ENCODE data around the gene SF1. TPM values are rescaled to one million over a fixed set of nuclear protein-coding genes. Genes with fewer than 3 reads are reported as not detected.
A peak's percentile ranks its signal among the peaks of the same experiment; 100 is the strongest.

The SF1 gene
- total RNA-seq, 2 experiments from 2014 or later: 1,632 to 1,657 TPM

DNA sequence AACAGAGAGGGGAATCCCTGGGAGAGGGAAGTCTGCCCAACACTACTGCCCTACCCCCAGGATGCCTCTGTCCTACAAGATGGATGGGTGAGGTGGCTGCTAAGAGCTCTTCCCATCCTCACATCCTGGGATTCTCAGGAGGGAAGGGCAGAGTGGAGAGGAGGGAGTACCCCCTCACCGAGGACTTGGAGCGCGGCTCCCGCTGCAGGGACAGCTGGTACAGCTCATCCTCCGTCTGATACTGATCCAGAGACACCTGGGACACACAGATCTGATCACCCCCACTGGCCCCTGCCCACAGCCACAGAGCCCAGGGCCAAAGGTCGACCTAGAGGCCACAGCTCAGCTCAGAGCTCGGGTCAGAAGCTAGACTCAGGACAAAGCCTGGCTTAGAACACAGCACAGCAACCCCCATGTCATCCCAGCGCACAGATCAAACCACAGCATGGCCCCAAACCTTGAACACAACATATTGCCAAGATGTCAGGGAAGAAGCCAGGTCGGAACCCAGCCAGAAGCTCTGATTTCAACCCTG, 42.5 kb downstream of the SF1 start:
- H3K4me3 ChIP-seq (ENCODE audit: low read length): no peak overlapping the region
- CTCF ChIA-PET: no interaction called here
- H3K4me1 ChIP-seq (ENCODE audit: insufficient read depth, low read length): peaks cover 38% of the 10 kb centered on the region
- peaks cover 89% of the 10 kb centered on the region for H3K36me3 Mint-ChIP-seq (ENCODE audit: low read depth)
- H3K4me3 Mint-ChIP-seq: no peak overlapping the region
- H3K9me3 Mint-ChIP-seq: no peaks in the 10 kb centered on the region
- H3K27me3 ChIP-seq (ENCODE audit: control insufficient read depth in 1 of 2, insufficient read depth in 2 of 2, low read length in 2 of 2): no peaks in the 10 kb centered on the region
- peaks cover 38% of the 10 kb centered on the region for H3K4me1 Mint-ChIP-seq (ENCODE audit: low read depth)
- intact Hi-C loops (cut with DNase I, micrococcal nuclease): no loop called here
- DNase-seq: no peak
- H3K27me3 Mint-ChIP-seq: no peaks in the 10 kb centered on the region
- H3K36me3 ChIP-seq (ENCODE audit: insufficient read depth, low read length): peaks cover 90% of the 10 kb centered on the region
- peak overlapping the region in 1 of 2 donors; percentile 41 for H3K27ac ChIP-seq (ENCODE audit: low read depth in 1 of 2, low read length in 2 of 2)
- H3K27ac Mint-ChIP-seq: peak overlapping the region; percentile 69
- ATAC-seq (ENCODE audit: poor library complexity): no peak
- H3K9me3 ChIP-seq (ENCODE audit: control insufficient read depth in 1 of 2, insufficient read depth in 1 of 2, low read length in 2 of 2): no peaks in the 10 kb centered on the region
- no peak for TF ChIP-seq CTCF (IDR thresholded peaks at IDR 0.05)
- POLR2A ChIA-PET: interaction anchor here (1.1 to 2.8 kb wide), 3 partner anchors 8 to 43 kb away, joined by 5 to 16 read pairs (median 6); partner anchors contain the start of genes PYGM, RASGRP2 and SF1

GRCh38 chr11:64734811-64735724, 43.3 kb downstream of the SF1 start:
- ATAC-seq (ENCODE audit: poor library complexity) (no peak), DNase-seq (peak in 1 of 14 experiments; percentile 21)
- CTCF ChIA-PET: no interaction called here
- Histone ChIP-seq H3K4me3 (ENCODE audit: low read length) (no peak overlapping the region), H3K36me3 (ENCODE audit: insufficient read depth, low read length) (peaks cover 90% of the 10 kb centered on the region), H3K4me1 (ENCODE audit: insufficient read depth, low read length) (peaks cover 30% of the 10 kb centered on the region), H3K9me3 (ENCODE audit: control insufficient read depth in 1 of 2, insufficient read depth in 1 of 2, low read length in 2 of 2) (no peaks in the 10 kb centered on the region), H3K27me3 (ENCODE audit: control insufficient read depth in 1 of 2, insufficient read depth in 2 of 2, low read length in 2 of 2) (no peaks in the 10 kb centered on the region), H3K27ac (ENCODE audit: low read depth in 1 of 2, low read length in 2 of 2) (peak overlapping the region in 1 of 2 donors; percentile 13)
- Mint-ChIP-seq H3K4me1 (ENCODE audit: low read depth) (peaks cover 30% of the 10 kb centered on the region), H3K4me3 (no peak overlapping the region), H3K36me3 (ENCODE audit: low read depth) (peaks cover 89% of the 10 kb centered on the region), H3K27me3 (no peaks in the 10 kb centered on the region), H3K9me3 (no peaks in the 10 kb centered on the region), H3K27ac (peak overlapping the region; percentile 5)
- POLR2A ChIA-PET: interaction anchor here (1.1 to 2.8 kb wide), 4 partner anchors 9 to 44 kb away, joined by 5 to 16 read pairs (median 6); partner anchors contain the start of genes PYGM, RASGRP2 and SF1
- no peak for TF ChIP-seq CTCF (IDR thresholded peaks at IDR 0.05)
- intact Hi-C loops (cut with DNase I, micrococcal nuclease): no loop called here

DNA sequence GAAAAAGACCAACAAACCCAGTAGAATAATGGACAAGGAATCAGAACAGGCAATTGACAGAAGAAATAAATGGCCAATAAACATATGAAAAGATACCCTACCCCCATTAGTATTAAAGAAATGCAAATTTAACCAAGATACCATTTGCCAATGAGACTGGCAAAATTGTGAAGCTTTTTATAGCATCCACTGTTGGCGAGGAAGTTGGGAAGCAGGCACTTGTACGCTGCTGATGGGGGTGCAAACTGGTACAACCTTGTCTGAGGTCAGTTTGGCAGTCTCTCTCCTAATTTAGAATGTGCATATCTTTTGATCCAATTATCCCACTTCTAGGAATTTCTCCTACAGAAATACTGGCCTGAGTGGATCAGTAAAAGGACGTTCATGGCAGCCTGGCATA, 46.7 kb downstream of the SF1 start:
- Mint-ChIP-seq H3K27me3 (no peaks in the 10 kb centered on the region), H3K9me3 (no peaks in the 10 kb centered on the region), H3K4me3 (no peak overlapping the region), H3K36me3 (ENCODE audit: low read depth) (peaks cover 88% of the 10 kb centered on the region), H3K27ac (no peak overlapping the region), H3K4me1 (ENCODE audit: low read depth) (peaks cover 16% of the 10 kb centered on the region)
- intact Hi-C loops (cut with DNase I, micrococcal nuclease): no loop called here
- Histone ChIP-seq H3K36me3 (ENCODE audit: insufficient read depth, low read length) (peaks cover 90% of the 10 kb centered on the region), H3K9me3 (ENCODE audit: control insufficient read depth in 1 of 2, insufficient read depth in 1 of 2, low read length in 2 of 2) (no peaks in the 10 kb centered on the region), H3K27me3 (ENCODE audit: control insufficient read depth in 1 of 2, insufficient read depth in 2 of 2, low read length in 2 of 2) (no peaks in the 10 kb centered on the region), H3K4me1 (ENCODE audit: insufficient read depth, low read length) (peaks cover 18% of the 10 kb centered on the region), H3K27ac (ENCODE audit: low read depth in 1 of 2, low read length in 2 of 2) (no peak overlapping the region), H3K4me3 (ENCODE audit: low read length) (no peak overlapping the region)
- DNase-seq (no peak), ATAC-seq (ENCODE audit: poor library complexity) (no peak)
- TF ChIP-seq CTCF (IDR thresholded peaks at IDR 0.05): no peak
- POLR2A ChIA-PET: interaction anchor here (2.9 kb wide), 1 partner anchor 13 kb away, joined by 12 read pairs; the partner anchor contains the start of gene RASGRP2
- CTCF ChIA-PET: no interaction called here

Data from CD4-positive, alpha-beta T cell (primary cell).